Mammary epithelial cell (primary cell): Measurements from ENCODE around the gene SPATA2.
"Not testable (repeated sequence)": the region's sequence is repeated elsewhere in the genome, so short reads cannot be mapped to it uniquely, and the experiment has no call there.

ENCODE experiments used
- EZH2 ChIP-seq: IDR thresholded peaks from 2 replicates; pipeline ENCODE4 v1.6.1; 2012; ENCODE audit warnings: low read length, inconsistent platforms, borderline replicate concordance
- TF ChIP-seq, protein P1 (sequence below), 2 donors: IDR thresholded peaks in 1 of 2; conservative IDR thresholded peaks in 1 of 2; 2 replicates each; pipeline ENCODE4 v1.5.1; 2011 to 2012; ENCODE audit warnings: inconsistent platforms in 2 of 2, low read length in 2 of 2, mild to moderate bottlenecking in 2 of 2, control low read depth in 1 of 2, low read depth in 1 of 2; ENCODE audit not compliant: insufficient read depth in 1 of 2; ENCODE audit errors: extremely low read depth in 1 of 2

DNA sequence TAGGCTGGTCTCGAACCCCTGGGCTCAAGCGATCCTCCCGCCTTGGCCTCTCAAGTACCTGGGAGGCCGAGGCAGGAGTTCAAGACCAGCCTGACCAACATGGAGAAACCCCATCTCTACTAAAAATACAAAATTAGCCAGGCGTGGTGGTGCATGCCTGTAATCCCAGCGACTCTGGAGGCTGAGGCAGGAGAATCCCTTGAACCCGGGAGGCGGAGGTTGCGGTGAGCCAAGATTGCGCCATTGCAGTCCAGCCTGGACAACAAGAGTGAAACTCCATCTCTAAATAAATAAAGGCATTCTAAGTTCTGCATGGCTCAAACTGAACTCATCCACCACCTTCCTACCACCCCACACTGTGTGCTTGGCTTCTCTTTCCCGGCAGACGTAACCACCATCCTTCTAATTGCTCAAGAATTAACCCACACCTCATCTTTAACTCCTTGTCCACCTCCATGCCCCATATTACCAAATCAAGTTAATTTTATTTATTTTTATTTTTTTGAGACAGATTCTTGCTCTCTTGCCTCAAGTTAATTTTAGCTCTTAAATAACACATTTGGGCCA lies 40.6 kb upstream of the SPATA2 start:
- TF ChIP-seq, protein P1, sequence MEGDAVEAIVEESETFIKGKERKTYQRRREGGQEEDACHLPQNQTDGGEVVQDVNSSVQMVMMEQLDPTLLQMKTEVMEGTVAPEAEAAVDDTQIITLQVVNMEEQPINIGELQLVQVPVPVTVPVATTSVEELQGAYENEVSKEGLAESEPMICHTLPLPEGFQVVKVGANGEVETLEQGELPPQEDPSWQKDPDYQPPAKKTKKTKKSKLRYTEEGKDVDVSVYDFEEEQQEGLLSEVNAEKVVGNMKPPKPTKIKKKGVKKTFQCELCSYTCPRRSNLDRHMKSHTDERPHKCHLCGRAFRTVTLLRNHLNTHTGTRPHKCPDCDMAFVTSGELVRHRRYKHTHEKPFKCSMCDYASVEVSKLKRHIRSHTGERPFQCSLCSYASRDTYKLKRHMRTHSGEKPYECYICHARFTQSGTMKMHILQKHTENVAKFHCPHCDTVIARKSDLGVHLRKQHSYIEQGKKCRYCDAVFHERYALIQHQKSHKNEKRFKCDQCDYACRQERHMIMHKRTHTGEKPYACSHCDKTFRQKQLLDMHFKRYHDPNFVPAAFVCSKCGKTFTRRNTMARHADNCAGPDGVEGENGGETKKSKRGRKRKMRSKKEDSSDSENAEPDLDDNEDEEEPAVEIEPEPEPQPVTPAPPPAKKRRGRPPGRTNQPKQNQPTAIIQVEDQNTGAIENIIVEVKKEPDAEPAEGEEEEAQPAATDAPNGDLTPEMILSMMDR (conservative IDR thresholded peaks at IDR 0.05 in 1 of 2, IDR thresholded peaks at IDR 0.05 in 1 of 2; ENCODE audit: extremely low read depth in 1 of 2, insufficient read depth in 1 of 2, low read depth in 1 of 2, low read length in 2 of 2): not testable (repeated sequence)
- not testable (repeated sequence) for TF ChIP-seq EZH2
